ENCODE results near the gene XYLT1. TPM values are rescaled to one million over a fixed set of nuclear protein-coding genes. Genes with fewer than 3 reads are reported as not detected.

The XYLT1 gene
- total RNA-seq, 1 experiment from 2014 or later: 14.5 TPM

GRCh38 chr16:17330044-17330443 lies 140.7 kb downstream of the XYLT1 start:
- Histone ChIP-seq H2BK20ac (ENCODE audit: low read depth, low read length, poor library complexity, severe bottlenecking) (no peak overlapping the region), H3K4ac (ENCODE audit: low read depth, low read length) (no peak overlapping the region), H3K23me2 (ENCODE audit: insufficient read length, low read depth, low read length, poor library complexity, severe bottlenecking) (no peaks in the 10 kb centered on the region), H2BK5ac (ENCODE audit: insufficient read length, low read length) (no peak overlapping the region), H3K18ac (ENCODE audit: insufficient read length, low read depth, low read length) (no peak overlapping the region), H4K8ac (replicated peaks; ENCODE audit: insufficient read length, low read depth, low read length) (no peak overlapping the region), H2BK15ac (ENCODE audit: low read depth, low read length) (no peak overlapping the region), H4K5ac (ENCODE audit: insufficient read length, low read depth, low read length) (no peak overlapping the region), H3K4me2 (ENCODE audit: insufficient read depth, insufficient read length, low read length) (no peak overlapping the region), H3K27ac (ENCODE audit: insufficient read length, low read depth, low read length) (no peak overlapping the region), H4K20me1 (ENCODE audit: control insufficient read depth, insufficient read depth, insufficient read length) (no peaks in the 10 kb centered on the region), H2BK12ac (ENCODE audit: insufficient read length, low read depth, low read length) (no peak overlapping the region), H2AFZ (ENCODE audit: low read length) (no peak overlapping the region), H3K23ac (ENCODE audit: insufficient read length, low read depth, low read length) (no peak overlapping the region), H3K27me3 (ENCODE audit: insufficient read depth, low read length) (no peaks in the 10 kb centered on the region), H3K4me1 (ENCODE audit: insufficient read depth, low read length) (no peaks in the 10 kb centered on the region), H3K56ac (ENCODE audit: insufficient read length, low read depth, low read length) (no peak overlapping the region), H3K14ac (ENCODE audit: insufficient read depth, low read length) (no peak overlapping the region), H4K91ac (ENCODE audit: insufficient read length, low read depth, low read length) (no peak overlapping the region), H2BK120ac (ENCODE audit: low read depth, low read length, poor library complexity, severe bottlenecking) (no peak overlapping the region), H3K9ac (ENCODE audit: extremely low read depth, insufficient read length, low read length) (no peak overlapping the region), H3T11ph (ENCODE audit: low read length) (no peak overlapping the region), H2AK5ac (ENCODE audit: insufficient read length, low read length) (no peak overlapping the region), H3K79me1 (ENCODE audit: insufficient read depth, low read depth, low read length, poor library complexity, severe bottlenecking) (no peaks in the 10 kb centered on the region), H3K9me3 (ENCODE audit: control insufficient read depth, low read depth, low read length) (no peaks in the 10 kb centered on the region), H3K79me2 (ENCODE audit: insufficient read depth, low read length) (no peaks in the 10 kb centered on the region)
- WGBS (ENCODE audit: extremely low coverage, insufficient read length, low lambda C conversion rate): no CpG with 5 or more reads among the region's 4 CpGs
- peaks cover 0 to 1% (median 0%) of the 10 kb centered on the region in 3 experiments; a peak in 1 of 7 replicates for H3K36me3 Mint-ChIP-seq (ENCODE audit: insufficient read depth in 1 of 3, low read depth in 3 of 3)
- no peak for DNase-seq
- no peaks in the 10 kb centered on the region for H3K27me3 Mint-ChIP-seq (ENCODE audit: low read depth)
- H3K27ac Mint-ChIP-seq: 0 out of 7 replicates have a peak overlapping the region, but pooled peaks of 1 of the 3 experiments have one; percentile 76
- H3K4me3 Mint-ChIP-seq: no peak overlapping the region
- TF ChIP-seq, protein P1, sequence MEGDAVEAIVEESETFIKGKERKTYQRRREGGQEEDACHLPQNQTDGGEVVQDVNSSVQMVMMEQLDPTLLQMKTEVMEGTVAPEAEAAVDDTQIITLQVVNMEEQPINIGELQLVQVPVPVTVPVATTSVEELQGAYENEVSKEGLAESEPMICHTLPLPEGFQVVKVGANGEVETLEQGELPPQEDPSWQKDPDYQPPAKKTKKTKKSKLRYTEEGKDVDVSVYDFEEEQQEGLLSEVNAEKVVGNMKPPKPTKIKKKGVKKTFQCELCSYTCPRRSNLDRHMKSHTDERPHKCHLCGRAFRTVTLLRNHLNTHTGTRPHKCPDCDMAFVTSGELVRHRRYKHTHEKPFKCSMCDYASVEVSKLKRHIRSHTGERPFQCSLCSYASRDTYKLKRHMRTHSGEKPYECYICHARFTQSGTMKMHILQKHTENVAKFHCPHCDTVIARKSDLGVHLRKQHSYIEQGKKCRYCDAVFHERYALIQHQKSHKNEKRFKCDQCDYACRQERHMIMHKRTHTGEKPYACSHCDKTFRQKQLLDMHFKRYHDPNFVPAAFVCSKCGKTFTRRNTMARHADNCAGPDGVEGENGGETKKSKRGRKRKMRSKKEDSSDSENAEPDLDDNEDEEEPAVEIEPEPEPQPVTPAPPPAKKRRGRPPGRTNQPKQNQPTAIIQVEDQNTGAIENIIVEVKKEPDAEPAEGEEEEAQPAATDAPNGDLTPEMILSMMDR (conservative IDR thresholded peaks at IDR 0.05): no peak
- no peaks in the 10 kb centered on the region for H3K9me3 Mint-ChIP-seq
- peaks cover 3 to 5% of the 10 kb centered on the region in 2 experiments; a peak in 2 of 4 replicates for H3K4me1 Mint-ChIP-seq

Measured in H9 (cell line).